ENCODE results near the gene SALL3.

Gene SALL3

DNA sequence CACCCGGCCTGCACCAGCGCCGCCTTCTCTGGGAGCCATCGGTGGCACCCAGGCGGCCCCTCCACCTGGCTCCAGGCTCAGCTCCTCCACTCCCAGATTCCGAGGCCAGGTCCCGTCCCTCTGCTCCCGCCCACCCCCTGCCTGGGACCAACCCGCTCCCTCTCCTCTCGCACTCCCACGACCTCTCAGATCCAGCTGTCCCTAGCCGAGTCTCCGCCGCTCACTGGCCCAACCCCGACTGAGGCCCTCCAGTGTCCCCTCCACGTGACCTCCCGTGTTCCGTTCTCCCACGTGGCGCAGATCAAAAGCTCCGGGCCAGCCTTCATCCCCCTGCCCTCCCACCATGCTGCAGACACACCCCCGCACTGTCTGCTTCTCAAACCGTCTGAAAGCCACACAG, 14.4 kb upstream of the SALL3 start:
- DNase-seq (ENCODE audit: extremely low read depth in 1 of 2, low read depth in 1 of 2), result no peak

DNA sequence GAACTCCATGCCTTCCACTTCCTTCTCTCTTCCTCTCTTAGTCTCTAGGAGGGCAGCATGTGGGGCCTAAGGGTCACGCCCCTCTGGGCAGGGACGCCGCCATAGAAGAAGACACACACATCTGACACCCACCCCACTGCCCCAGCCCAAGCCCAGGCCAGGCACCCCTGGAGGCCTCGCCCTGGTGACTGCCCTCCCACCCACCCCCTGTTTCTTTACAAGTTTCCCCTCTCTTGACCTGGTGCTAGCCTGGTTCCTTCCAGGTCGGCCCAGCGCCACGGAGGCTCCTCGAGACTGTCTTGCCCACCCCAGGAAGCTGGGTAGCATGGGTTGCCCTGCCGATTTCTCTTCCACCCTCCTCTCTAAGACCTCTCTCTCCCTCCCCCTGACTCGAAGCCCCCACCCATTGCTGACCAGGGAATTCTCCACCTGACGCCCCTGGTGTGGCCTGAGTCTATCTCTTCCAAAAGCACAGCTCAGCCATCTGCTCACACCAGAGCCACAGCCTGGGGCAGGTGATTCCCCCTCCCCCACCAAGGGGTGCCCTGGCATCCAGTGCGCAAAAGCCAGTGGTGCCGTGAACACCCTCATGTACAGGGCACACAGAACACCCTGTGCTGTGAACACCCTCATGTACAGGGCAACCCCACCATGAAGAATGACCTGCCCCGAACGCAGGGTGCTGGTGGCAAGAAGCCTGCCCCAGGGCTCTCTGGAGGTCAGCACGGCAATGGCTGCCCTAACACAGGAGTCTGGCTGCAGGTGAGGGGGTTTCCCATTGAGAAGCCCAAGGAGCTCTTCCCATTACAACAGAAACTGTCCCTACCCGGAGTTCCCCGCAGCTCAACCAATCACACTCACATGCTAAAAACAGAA, 13.5 kb upstream of the SALL3 start:
- DNase-seq (ENCODE audit: extremely low read depth in 1 of 2, low read depth in 1 of 2), result no peak

DNA sequence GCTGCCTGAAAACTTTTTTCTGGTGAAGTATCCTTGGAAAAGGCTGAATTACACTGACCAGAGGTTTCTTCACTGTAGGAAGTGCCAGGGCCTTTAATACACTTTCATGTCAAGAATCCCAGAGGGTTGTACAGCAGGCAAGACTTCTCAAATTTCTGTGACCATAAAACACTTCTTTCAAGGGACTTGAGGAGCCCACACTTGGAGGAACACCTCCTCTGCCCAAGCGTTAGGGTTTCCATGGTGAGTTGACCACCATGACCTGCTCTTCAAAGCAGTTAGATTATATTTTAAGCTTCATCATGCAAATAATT, 12.9 kb upstream of the SALL3 start:
- DNase-seq (ENCODE audit: extremely low read depth in 1 of 2, low read depth in 1 of 2), result no peak

DNA sequence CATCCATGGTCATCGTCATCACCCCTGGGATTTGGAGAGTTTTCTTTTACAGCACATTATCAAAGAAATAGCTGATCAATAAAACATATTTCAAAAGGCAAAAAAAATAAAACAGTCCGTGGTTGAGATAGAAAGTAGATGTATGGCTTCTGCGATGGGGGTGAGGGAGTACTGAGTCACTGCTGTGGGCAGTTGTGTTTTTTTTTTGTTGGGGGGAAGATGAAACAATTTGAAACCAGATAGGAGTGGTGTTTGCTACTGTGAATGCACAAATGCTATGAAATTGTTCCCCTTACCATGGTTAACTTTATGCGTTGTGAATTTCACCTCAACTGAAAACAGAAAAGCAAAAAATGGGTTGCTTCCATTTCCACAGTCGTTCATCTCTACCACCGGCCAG, 11.9 kb upstream of the SALL3 start:
- DNase-seq (ENCODE audit: extremely low read depth in 1 of 2, low read depth in 1 of 2), result no peak

DNA sequence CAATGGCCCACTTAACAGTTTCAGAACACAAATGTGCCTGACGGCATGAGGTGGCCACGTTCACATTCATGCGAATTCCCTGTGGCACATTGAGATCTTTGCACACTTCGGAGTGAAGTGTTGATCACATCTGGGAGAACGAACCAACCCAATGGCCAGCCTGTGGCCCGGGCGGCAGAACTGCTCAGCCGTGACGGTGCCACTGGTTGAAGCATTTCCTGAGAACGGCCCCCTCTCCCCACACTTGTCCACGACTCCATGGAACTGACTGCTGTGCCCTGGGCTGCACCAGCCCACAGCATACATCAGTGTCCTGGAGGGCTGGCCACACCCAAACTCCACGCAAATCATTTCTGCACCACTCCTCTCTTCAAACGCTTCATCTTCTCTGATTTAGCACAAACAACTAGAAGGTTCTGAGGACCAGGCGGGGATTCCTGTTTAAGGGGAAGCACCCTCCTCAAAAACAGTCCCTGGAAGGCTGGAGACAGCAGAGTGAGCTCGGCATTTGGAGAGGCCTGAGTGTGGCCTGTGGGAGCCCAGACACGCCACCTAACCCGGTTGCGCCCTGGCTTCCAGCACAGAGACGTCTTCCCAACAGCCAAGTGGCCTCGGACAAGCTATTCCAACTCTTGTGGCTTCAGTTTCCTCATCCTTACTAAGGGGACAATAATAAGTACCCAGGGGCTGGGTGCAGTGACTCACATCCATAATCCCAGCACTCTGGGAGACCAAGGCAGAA, 9.9 kb upstream of the SALL3 start:
- DNase-seq (ENCODE audit: extremely low read depth in 1 of 2, low read depth in 1 of 2), result no peak

DNA sequence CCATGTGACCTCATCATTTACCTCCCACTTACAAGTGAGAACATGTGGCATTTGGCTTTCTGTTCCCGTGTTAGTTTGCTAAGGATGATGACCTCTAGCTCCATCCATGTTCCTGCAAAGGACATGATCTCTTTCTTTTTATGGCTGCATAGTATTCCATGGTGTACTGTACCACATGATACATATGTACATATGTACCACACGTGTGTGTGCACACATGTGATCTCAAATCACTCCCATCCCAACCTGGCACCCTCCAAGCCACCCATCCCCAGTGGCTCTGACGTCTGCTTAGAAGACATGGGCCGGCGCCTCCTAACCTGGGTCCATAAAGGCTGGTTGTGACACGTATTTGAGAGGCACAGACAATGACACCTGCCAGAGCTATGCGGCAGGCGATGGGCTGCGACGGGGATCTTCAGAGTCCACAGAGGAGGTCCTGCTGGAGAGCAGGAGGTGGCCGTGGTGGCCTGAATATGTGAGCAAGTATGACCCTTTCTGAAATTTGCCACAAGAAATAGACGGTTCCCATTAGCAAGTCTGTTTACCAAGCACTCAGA, 8.8 kb upstream of the SALL3 start:
- no peak for DNase-seq (ENCODE audit: extremely low read depth in 1 of 2, low read depth in 1 of 2)

DNA sequence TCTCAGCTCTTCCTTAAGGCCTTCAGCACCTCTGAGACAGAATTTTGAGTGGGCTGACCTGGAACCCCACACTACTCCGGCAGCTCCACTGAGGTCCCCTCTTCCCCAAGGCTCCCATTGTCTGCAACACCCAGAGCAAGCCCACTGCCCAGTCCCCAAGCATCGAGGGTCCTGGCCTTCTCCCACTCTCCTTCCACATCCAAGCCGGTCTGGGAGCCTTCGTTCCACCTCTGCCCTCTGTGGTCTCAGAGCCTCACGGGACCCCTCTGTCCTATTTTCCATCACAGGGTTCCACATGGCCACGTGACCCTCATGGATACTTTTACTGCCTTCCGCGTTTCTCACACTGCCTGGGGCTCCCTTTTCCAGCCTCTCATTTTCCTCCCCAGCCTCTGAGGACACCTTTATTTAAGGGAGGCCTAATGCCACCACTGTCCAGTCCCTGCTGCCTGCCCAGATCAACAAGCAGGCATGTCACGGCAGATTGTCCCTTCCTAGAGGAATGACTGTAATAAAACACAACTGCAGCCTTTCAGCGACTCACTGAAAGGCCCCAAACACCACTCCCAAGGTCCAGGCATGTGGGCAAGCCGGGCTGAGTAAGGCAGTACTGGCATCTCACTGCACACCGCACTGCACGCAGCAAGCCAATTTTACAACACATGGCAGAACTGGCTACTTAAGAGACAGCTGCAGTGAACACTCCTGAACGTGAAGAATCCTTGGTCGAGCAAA, 7.9 kb upstream of the SALL3 start:
- no peak for DNase-seq (ENCODE audit: extremely low read depth in 1 of 2, low read depth in 1 of 2)

DNA sequence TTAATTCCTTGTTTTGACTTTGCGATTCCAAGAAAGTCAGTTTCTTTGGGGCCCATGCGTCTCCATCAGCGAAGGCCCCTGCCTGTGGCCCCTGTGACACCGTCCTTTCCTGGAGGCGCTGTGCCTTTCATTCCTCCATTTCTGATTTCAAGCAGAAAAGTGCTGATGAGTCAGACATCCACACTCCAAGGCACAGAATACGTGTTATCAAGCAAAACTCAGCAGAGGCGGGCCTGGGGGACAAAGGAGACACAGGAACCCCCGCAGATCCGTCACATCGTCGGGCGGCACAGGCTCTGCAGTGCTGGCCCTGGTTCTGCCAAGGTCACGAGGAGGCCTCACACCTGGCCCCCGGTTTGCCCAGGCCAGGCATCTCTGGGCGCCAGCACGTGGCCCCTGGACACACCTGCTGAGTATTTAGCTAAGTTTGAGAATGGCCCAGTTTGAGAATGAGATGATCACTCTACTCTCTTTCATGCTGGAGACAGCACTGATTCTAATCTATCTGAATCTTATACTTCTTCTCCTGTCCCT, 7.2 kb upstream of the SALL3 start:
- DNase-seq (ENCODE audit: extremely low read depth in 1 of 2, low read depth in 1 of 2), result no peak

DNA sequence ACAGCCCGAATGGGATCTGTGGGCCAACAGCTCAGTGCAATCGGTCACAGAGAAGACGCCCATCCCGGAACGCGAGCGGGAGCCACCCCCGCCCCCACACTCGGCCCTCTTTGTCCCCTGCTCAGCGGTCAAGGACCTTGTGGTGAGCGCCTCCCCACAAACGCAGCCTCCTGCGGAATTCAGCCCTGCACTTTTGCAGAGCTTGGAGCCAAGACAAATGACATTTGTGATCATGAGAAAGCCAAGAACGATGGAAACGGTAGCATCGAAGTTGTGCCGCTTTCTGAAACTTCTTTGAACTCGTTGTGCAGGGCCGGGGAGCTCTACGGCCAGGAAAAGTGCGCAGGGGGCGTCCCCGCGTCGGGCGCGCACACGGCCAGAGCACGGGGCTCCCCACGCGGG, 6.7 kb upstream of the SALL3 start:
- no peak for DNase-seq (ENCODE audit: extremely low read depth in 1 of 2, low read depth in 1 of 2)

DNA sequence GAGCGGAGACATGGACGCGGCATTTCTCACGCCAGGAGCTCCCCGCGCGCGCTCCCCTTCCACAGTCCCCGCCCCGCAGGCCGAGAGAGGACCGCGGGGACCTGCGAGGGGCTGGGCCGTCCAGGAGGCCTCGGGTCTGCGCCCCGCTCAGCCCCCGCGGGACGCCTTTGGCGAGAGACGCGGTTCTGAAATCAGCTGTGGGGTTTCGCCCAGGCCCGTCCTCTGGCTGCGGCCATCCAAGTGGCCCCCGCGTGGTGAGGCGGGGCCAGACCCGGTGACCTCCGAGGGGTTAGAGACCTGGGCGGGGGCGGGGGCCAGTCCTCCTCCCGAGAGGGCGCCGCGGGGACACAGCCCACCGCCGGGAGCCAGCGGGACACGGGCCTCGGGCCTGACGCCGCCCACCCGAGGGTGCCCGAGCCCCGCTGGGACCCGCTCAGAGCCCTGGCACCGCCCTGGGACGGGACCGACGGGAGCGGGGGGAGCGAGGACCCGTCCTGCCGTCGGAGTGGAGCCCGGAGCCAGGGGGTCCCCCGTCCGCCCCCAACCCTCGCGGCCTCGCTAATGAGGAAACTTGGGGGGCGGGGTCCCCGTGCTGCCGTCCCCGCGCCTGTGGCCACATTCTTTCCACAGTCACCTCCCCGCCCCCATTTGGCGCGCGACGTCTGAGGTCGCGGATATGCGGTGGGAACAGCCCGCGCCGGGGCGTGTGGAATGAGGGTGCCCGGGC, 6.1 kb upstream of the SALL3 start:
- DNase-seq (ENCODE audit: extremely low read depth in 1 of 2, low read depth in 1 of 2), result no peak

DNA sequence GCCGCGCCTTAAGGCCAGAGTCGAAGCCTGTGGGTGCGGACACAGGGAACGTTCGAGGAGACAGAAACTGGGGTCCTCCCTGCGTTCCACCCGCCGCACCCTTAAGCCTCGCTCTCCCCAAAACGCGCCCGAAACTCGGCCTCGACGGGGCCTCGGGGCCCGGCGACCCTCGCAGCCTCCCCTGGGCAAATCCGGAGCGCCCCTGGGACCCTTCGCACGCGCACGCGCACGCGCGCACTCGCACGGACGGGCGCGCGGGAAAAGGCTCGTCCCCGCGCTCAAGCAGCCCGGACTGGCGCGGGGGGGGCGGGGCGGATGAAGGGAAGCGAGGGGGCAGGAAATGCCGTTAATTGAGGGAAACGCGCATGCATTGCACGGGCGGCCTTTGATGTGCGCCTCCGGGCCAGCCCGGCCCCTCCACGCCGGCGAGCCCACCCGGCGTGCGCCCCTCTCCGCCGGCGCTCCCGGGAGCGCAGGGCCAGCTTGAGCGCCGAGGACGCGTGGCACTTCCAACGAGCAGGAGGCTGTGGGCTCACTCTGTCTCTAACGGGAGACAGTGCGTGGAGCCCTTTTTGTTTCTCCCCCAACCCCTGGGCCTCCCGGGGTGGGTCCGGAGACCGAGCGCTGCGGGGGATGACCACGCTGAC, 5.4 kb upstream of the SALL3 start:
- DNase-seq (ENCODE audit: extremely low read depth in 1 of 2, low read depth in 1 of 2), result no peak

DNA sequence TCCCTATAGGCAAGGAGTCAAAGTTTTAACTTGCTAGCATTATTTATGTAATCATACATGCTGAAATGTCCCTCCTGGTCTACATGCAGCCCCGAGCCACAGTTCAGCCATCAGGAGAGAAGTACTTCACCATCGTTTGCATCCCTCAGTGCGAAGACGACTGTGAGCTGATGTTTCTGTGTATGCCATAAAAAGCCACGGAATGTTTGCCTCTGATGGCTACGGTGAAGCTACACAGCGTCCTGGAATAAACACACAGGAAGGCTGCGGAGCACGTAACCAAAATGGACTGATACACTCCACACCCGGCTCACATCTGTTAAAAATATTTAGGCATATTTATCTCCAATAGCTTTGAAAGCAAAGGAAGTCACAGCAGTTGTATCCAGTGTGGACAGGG, 4.3 kb upstream of the SALL3 start:
- DNase-seq (ENCODE audit: extremely low read depth in 1 of 2, low read depth in 1 of 2), result no peak

DNA sequence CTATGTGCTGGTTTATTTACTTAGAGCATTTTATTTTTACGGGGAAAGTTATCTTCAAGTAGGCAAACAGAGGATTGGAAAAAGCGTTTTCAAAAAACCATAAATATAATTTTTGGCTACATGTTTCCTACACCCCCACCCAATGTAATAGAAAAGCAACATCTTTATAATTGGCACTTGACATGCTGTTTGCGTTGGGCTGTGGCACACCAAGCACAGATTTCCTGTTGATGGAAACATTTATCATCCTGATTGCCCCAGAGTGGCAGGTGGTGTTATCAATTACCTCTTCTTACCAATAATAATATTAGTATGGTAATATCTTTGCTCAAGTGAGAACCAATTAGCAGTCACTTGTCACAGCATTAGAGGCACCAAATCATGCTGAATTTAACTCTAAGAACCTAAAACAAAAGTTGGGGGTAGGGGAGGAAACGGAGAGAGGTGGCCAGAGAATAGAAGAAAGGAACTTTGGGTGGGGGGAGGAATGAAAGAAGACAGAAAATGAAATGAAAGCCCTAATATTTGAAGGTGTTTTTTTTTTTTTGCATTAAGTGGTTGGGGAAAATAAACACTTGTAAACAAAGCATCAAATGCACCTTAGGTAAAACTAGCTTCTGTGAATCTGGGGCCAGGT, 3.8 kb upstream of the SALL3 start:
- no peak for DNase-seq (ENCODE audit: extremely low read depth in 1 of 2, low read depth in 1 of 2)

DNA sequence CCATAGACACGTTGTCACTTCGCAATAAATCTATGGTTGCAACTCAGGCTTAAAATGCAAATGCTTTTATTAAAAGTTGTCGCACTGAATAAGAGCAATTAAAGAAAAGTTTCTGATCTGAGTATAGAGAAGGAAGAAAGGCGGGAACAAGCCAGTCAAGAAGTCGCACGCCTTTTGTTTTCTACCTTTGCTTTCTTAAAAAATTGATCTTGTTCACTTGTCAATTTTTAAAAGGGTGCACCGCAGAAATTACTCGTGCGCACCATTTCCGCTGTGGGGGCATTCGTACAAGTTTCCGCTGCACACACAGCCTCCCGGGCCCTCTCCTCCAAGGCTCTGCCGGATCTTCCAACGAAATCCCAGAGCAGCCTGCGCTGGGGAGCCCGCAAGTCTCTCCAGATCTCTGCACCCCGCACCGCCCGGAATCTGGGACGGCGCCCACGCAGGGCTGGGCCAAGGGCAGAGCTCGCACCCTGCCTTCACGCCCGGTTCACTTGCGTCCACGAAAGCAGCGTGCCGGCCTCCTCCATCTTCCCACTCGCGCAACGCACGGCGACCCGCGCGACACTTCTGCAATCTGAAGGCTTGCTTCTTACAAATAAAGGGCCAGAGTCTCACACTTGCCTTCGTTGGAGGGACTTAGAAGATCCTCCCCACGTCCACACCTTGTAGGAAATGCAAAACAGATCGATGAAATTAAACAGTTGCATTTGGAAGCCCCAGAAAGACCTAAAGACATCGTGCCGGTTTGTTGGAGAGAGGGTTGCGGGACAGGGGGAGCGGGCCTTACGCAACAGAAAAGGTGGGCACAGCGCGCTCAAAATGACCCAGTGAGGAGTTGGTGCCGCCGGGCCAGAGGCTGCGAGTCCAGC, 2.6 kb upstream of the SALL3 start:
- no peak for DNase-seq (ENCODE audit: extremely low read depth in 1 of 2, low read depth in 1 of 2)

DNA sequence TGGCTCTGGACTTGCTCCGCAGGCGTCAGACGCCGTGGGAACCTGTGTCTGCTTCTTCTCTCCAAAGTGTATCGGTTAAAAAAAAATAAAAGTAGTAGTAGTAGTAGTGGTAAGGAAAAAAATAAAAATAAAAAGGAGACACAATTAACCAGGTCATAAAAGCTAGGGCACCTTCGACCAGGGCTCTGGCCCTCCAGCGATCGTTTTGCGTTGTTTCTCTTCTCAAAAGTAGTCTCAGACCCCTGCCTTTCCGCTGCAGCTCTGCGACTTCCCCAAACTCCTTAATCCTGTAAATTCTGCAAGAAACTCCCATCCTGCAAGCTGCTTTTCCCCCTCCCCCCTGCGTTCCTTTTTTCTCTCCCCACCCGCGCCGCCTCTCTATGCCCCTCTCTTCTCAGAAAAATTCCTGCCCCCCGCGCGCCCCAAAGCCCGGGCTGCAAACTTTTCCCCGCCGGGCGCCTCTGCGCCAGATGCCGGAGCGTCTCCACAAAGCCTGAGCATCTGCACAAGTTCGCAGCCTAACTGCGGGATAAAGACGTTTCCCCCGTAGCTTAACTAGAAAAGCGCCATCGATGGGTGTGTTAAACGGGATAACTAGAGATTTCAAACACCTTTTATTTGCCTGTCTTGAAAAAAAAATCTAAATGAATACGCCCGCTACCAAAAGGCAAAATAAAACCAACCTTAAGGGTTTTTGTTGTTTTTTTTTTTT, 1.8 kb upstream of the SALL3 start:
- DNase-seq (ENCODE audit: extremely low read depth in 1 of 2, low read depth in 1 of 2), result no peak

DNA sequence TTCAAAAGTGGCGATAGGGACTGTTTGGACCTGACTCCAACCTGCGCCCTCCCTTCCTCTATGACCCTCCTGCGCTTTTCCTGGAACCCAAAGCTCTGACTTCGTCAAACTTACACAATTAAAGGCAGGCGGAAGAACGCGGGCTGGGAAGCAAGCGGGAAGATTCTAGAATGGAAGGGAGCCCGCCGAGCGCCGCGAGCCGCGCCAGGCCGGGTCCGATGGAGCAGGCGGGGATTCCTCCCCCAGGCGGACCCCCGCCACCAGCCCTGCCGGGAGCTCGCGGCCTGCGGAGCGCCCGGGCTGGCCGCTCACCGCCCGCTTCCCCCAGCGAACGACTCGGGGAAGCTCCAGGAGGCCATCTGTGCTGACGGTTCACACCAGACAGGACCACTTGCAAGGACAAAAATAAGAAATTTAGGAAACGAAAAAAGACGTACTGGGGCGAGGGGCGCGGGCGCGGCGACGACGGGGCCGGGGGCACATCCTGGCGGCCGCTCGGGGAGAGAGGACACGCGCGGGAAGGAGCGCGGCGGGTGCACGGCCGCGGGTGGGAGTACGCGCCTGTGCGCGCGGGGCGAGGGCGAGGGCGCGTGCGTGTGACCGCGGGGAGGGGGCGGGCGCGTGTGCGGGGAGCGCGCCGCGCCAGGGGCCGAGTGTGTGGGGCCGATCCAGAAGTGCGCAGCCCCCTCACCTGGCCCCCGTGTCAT, 1.1 kb upstream of the SALL3 start:
- no peak for DNase-seq (ENCODE audit: extremely low read depth in 1 of 2, low read depth in 1 of 2)

DNA sequence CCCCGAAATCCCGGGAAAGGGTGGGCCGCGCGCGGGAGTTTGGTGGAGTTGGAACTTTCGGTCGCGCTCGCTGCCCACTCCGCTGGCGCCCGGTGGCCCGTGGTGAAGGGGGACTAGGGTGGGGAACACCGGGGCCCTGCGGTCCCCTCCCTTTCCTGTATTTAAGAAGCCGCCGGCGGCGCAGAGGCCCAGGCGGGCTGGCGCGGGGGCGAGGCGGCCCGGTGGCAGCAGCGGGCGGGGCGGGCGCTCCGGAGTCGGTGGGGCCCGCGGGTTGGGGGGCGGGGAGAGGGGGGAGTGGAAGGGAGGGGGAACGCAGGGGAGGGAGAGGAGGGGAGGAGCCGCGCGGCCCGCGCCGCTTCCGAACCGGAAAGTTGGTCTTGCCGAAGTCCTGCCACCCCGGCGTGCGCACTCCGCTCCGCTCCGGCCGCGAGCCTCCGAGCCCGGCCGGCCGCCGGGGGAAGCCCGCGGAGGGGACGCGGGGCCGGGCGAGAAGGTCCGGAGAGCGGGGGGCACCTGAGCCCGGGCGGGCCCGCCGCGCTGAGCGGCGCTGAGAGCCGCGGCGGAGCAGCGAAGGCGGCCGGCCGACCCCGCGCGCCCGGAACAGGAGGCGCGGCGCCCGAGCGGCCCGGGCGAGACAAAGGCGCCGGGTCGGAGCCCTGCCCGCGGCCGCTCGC, 425 bp upstream of the SALL3 start:
- no peak for DNase-seq (ENCODE audit: extremely low read depth in 1 of 2, low read depth in 1 of 2)
